K562 (cell line): ENCODE measurements around the gene UCN. TPM values are rescaled to one million over a fixed set of nuclear protein-coding genes. Genes with fewer than 3 reads are reported as not detected.

Source experiments
- ATAC-seq: fragments of 200-7000 bp; cut with Tn5 transposase; 3 replicates; pipeline ENCODE4 v1.9.1; 2020; ENCODE audit warnings: moderate library complexity
- BruUV-seq: library from RNA; stranded (reverse); fragments of 400-500 nt; replicated peaks from 2 replicates; lab custom pipeline; 2021; lab: Mats Ljungman, UMichigan
- CTCF ChIA-PET: fragments of 300-600 bp; formaldehyde crosslinking; extraction: SDS; loops from one replicate; lab custom pipeline; 2021; ENCODE audit warnings: low intra/inter-chr PET ratio; lab: Yijun Ruan, JAX
- POLR2A ChIA-PET: fragments of 300-600, 350-650 bp; sonication (Branson Sonifier 250); formaldehyde crosslinking; extraction: SDS; loops from one replicate; lab custom pipeline; 2021; ENCODE audit warnings: antibody characterized with exemption, inconsistent platforms; lab: Yijun Ruan, JAX
- DNase-seq, 4 experiments: peaks; one replicate each; pipeline versions ENCODE4 v3.0.0 to v3.0.0-alpha.2; 2011 to 2018; ENCODE audit warnings: low spot score in 3 of 4, mixed read lengths in 3 of 4; ENCODE audit errors: extremely low read depth in 1 of 4
- FAIRE-seq: peaks from 2 replicates; lab custom pipeline; 2011; peaks lifted over from hg19 to GRCh38; lab: Jason Lieb, UNC
- H2AFZ ChIP-seq: 2 replicates; pipeline ENCODE4 v1.6.0; 2011; ENCODE audit warnings: low read depth, low read length, control low read depth, inconsistent platforms
- H3K27ac ChIP-seq: fragments of 200-600 bp; 3 replicates; pipeline ENCODE4 v1.8.0; 2011; ENCODE audit warnings: low read depth, mild to moderate bottlenecking, control low read depth, inconsistent platforms, low read length, moderate library complexity, mixed read lengths; ENCODE audit errors: extremely low read depth
- H3K27me3 ChIP-seq, 2 experiments: fragments of 300-600 bp in 1 of 2; 2 replicates in 1 of 2; 3 replicates in 1 of 2; pipeline versions ENCODE4 v1.6.0 to v1.8.0; 2011; ENCODE audit warnings: inconsistent platforms in 2 of 2, low read length in 2 of 2, mild to moderate bottlenecking in 1 of 2, mixed read lengths in 1 of 2, moderate library complexity in 1 of 2; ENCODE audit not compliant: control insufficient read depth in 2 of 2, insufficient read depth in 2 of 2
- H3K36me3 ChIP-seq: fragments of 300-600 bp; 3 replicates; pipeline ENCODE4 v1.8.0; 2011; ENCODE audit warnings: mild to moderate bottlenecking, low read length, inconsistent platforms; ENCODE audit not compliant: control insufficient read depth, insufficient read depth
- H3K4me1 ChIP-seq, 2 experiments: fragments of 200-600 bp in 1 of 2; replicated peaks in 1 of 2; 2 replicates in 1 of 2; 3 replicates in 1 of 2; pipeline versions ENCODE4 v1.5.1 to v1.8.0; 2011; ENCODE audit warnings: inconsistent platforms in 2 of 2, low read length in 2 of 2, mild to moderate bottlenecking in 1 of 2, mixed read lengths in 1 of 2, moderate library complexity in 1 of 2; ENCODE audit not compliant: control insufficient read depth in 2 of 2, insufficient read depth in 2 of 2
- H3K4me2 ChIP-seq: 2 replicates; pipeline ENCODE4 v1.6.1; 2011; ENCODE audit warnings: low read length, control low read depth, inconsistent platforms, mixed read lengths; ENCODE audit not compliant: insufficient read depth
- H3K4me3 ChIP-seq: fragments of 200-600 bp; sonication (generic), shearing (Covaris generic); 2 replicates; pipeline ENCODE4 v1.5.1; 2016; ENCODE audit warnings: control low read depth, inconsistent platforms
- H3K79me2 ChIP-seq: fragments of 200-600 bp; 3 replicates; pipeline ENCODE4 v1.8.0; 2011; ENCODE audit warnings: low read length, inconsistent platforms; ENCODE audit not compliant: control insufficient read depth, insufficient read depth
- H3K9ac ChIP-seq, 2 experiments: 2 replicates each; pipeline versions ENCODE4 v1.6.0 to v1.6.1; 2011; ENCODE audit warnings: low read depth in 2 of 2, low read length in 2 of 2, control low read depth in 1 of 2, inconsistent platforms in 1 of 2, mild to moderate bottlenecking in 1 of 2, mixed read lengths in 1 of 2; ENCODE audit not compliant: insufficient read depth in 1 of 2
- H3K9me1 ChIP-seq: one replicate; pipeline ENCODE4 v1.6.0; 2011; ENCODE audit warnings: inconsistent platforms, mild to moderate bottlenecking, low read length, moderate library complexity; ENCODE audit not compliant: control insufficient read depth, insufficient read depth
- H3K9me3 ChIP-seq: replicated peaks from 2 replicates; pipeline ENCODE4 v1.5.1; 2011; ENCODE audit warnings: low read depth, low read length, inconsistent platforms; ENCODE audit not compliant: control insufficient read depth, insufficient read depth
- H4K20me1 ChIP-seq: replicated peaks from 2 replicates; pipeline ENCODE4 v1.6.1; 2011; ENCODE audit warnings: low read length, inconsistent platforms, mixed read lengths; ENCODE audit not compliant: control insufficient read depth, insufficient read depth
- GABPA ChIP-seq: fragments of 200-800 bp; sonication (Bioruptor generic); conservative IDR thresholded peaks from 2 replicates; pipeline ENCODE4 v1.6.1; 2016; ENCODE audit warnings: low read depth, missing genetic modification characterization, missing compliant biosample characterization
- HOXB6 ChIP-seq: fragments of 250-450 bp; sonication (Bioruptor Pico); IDR thresholded peaks from 2 replicates; pipeline ENCODE4 v1.5.1; 2022; ENCODE audit warnings: mild to moderate bottlenecking, borderline replicate concordance
- KLF6 ChIP-seq: fragments of 250-450 bp; sonication (Bioruptor Pico); IDR thresholded peaks from 2 replicates; pipeline ENCODE4 v1.4.0; 2020; ENCODE audit warnings: mild to moderate bottlenecking, moderate library complexity, borderline replicate concordance
- MCM5 ChIP-seq: fragments of 450-650 bp; IDR thresholded peaks from 2 replicates; pipeline ENCODE4 v1.6.1; 2016; ENCODE audit warnings: low read depth
- NCOA2 ChIP-seq, 2 experiments: fragments of 450-650 bp; IDR thresholded peaks; 2 replicates each; pipeline ENCODE4 v1.6.1; 2018; ENCODE audit warnings: mild to moderate bottlenecking in 2 of 2, moderate library complexity in 1 of 2; ENCODE audit not compliant: partially characterized antibody in 2 of 2
- POU5F1 ChIP-seq: fragments of 150-350 bp; IDR thresholded peaks from 2 replicates; pipeline ENCODE4 v1.6.1; 2014; ENCODE audit warnings: borderline replicate concordance, low read length, low read depth, mild to moderate bottlenecking; ENCODE audit not compliant: partially characterized antibody
- SNAPC5 ChIP-seq: fragments of 250-450 bp; sonication (Bioruptor Pico); IDR thresholded peaks from 2 replicates; pipeline ENCODE4 v1.8.0; 2021; ENCODE audit warnings: moderate library complexity, mild to moderate bottlenecking, inconsistent platforms
- SRSF7 ChIP-seq: fragments of 200-400 bp; formaldehyde crosslinking; optimal IDR thresholded peaks from 2 replicates; pipeline ENCODE3; 2017; ENCODE audit warnings: mild to moderate bottlenecking, low read depth, low read length
- THRAP3 ChIP-seq: fragments of 450-650 bp; IDR thresholded peaks from 2 replicates; pipeline ENCODE4 v1.6.1; 2016; ENCODE audit warnings: mild to moderate bottlenecking, inconsistent platforms, borderline replicate concordance
- TRIM24 ChIP-seq, 2 experiments: fragments of 450-650 bp; IDR thresholded peaks; 2 replicates each; pipeline ENCODE4 v1.6.1; 2016
- U2AF2 ChIP-seq: fragments of 200-400 bp; formaldehyde crosslinking; optimal IDR thresholded peaks from 2 replicates; pipeline ENCODE3; 2017; ENCODE audit warnings: low read depth, mild to moderate bottlenecking, low read length
- ZNF175 ChIP-seq: fragments of 200-800 bp; sonication (Bioruptor generic); IDR thresholded peaks from 2 replicates; pipeline ENCODE4 v1.6.1; 2016; ENCODE audit warnings: low read depth, mild to moderate bottlenecking, missing genetic modification characterization, missing compliant biosample characterization
- ZNF197 ChIP-seq: fragments of 200-800 bp; sonication (Bioruptor generic); IDR thresholded peaks from 2 replicates; pipeline ENCODE4 v1.6.1; 2016; ENCODE audit warnings: low read depth, missing genetic modification characterization, missing compliant biosample characterization
- ZNF24 ChIP-seq: fragments of 450-650 bp; IDR thresholded peaks from 2 replicates; pipeline ENCODE4 v1.6.1; 2016
- ZNF318 ChIP-seq, 2 experiments: fragments of 450-650 bp; IDR thresholded peaks; 2 replicates each; pipeline ENCODE4 v1.6.1; 2016; ENCODE audit warnings: mild to moderate bottlenecking in 2 of 2, borderline replicate concordance in 1 of 2, low read depth in 1 of 2, moderate library complexity in 1 of 2
- ZNF586 ChIP-seq: fragments of 450-650 bp; formaldehyde crosslinking; conservative IDR thresholded peaks from 2 replicates; pipeline ENCODE4 v1.4.0; 2020; ENCODE audit warnings: mild to moderate bottlenecking, moderate library complexity
- WGBS: fragments of 100-300 bp; shearing (Covaris generic); methylation state at CpG from one replicate; pipeline ENCODE4 v1.1.6; 2016; ENCODE audit warnings: low coverage, mixed read lengths; ENCODE audit not compliant: insufficient coverage; ENCODE audit errors: missing lambda C conversion rate; 5-methylcytosine and 5-hydroxymethylcytosine counted together
- in situ Hi-C: fragments of 300-500 bp; cut with MboI; formaldehyde crosslinking; loops from 4 replicates; pipeline ENCODE4 v1.15.0; 2018; ENCODE audit warnings: inconsistent platforms, mixed read lengths
- intact Hi-C: fragments of 100-400 bp; cut with micrococcal nuclease; formaldehyde crosslinking; loops from 2 replicates; pipeline ENCODE4 v1.14.2; 2022
- polyA plus RNA-seq, 8 experiments: library from polyadenylated mRNA; depleted of rRNA in 4 of 8; stranded (reverse) in 5 of 8; unstranded in 3 of 8; fragments of >200 nt; fragmentation: Nextera tagmentation in 2 of 8; fragmentation: Illumina TruSeq in 1 of 8; extraction: Ambion mirVana in 2 of 8; extraction: Trizol in 1 of 8; gene quantifications; 2 replicates each; pipeline versions ENCODE4 v1.2.1 to v1.2.3, GENCODE V29; 2011 to 2014; ENCODE audit warnings: inconsistent platforms in 1 of 8, missing spikeins in 1 of 8
- total RNA-seq, 7 experiments: library from RNA; depleted of rRNA in 6 of 7; stranded (reverse); fragments of >200 nt in 6 of 7; fragmentation: Illumina TruSeq in 2 of 7; extraction: Trizol in 2 of 7; gene quantifications; 2 replicates each; pipeline versions ENCODE4 v1.2.1 to v1.2.3, GENCODE V29; 2011 to 2021; ENCODE audit warnings: low replicate concordance in 1 of 7

Gene UCN
- total and polyA plus RNA-seq, 9 of the 15 experiments (the other 6 are each of a cell fraction or from before 2014, with no cell fraction given), result 0.10 to 2.7 (median 0.43) TPM

- 0 out of 4 replicates have a peak overlapping the region, but pooled peaks of 1 of the 2 experiments have one; percentile 8 for H3K9ac ChIP-seq
- DNase-seq (no peak), FAIRE-seq (no peak), ATAC-seq (no peak)
- CTCF ChIA-PET, result no interaction called here
- no peak overlapping the region for H3K4me3 ChIP-seq
- H3K27ac ChIP-seq, result no peak overlapping the region
- peaks cover 30% of the 10 kb centered on the region; the same call in 2 of the 3 replicates for H3K36me3 ChIP-seq
- 100% methylated on average over 2 of the region's 2 CpGs for WGBS
- peaks cover 74% of the 10 kb centered on the region for H3K79me2 ChIP-seq
- H2AFZ ChIP-seq, result no peak overlapping the region
- H3K9me1 ChIP-seq, result no peaks in the 10 kb centered on the region
- intact Hi-C loops, result no loop called here
- H3K4me2 ChIP-seq, result no peak overlapping the region
- no peaks in the 10 kb centered on the region for H4K20me1 ChIP-seq
- BruUV-seq, result no TSS peak
- in situ Hi-C loops, result no loop called here
- H3K9me3 ChIP-seq, result no peaks in the 10 kb centered on the region
- no peaks in the 10 kb centered on the region for H3K27me3 ChIP-seq
- H3K4me1 ChIP-seq, result no peaks in the 10 kb centered on the region; a peak in 2 of 5 replicates
- POLR2A ChIA-PET, result no interaction called here
- TF ChIP-seq ZNF24 (no peak), ZNF318 (IDR thresholded peaks at IDR 0.05; ENCODE audit: borderline replicate concordance in 1 of 2, low read depth in 1 of 2) (no peak), ZNF586 (CRISPR knock-in tag) (no peak), MCM5 (no peak), THRAP3 (no peak), ZNF197 (CRISPR knock-in tag) (no peak), HOXB6 (CRISPR knock-in tag) (no peak), KLF6 (no peak), SNAPC5 (CRISPR knock-in tag) (no peak), SRSF7 (no peak), POU5F1 (no peak), NCOA2 (IDR thresholded peaks at IDR 0.05; ENCODE audit: partially characterized antibody in 2 of 2) (no peak), TRIM24 (IDR thresholded peaks at IDR 0.05) (no peak), GABPA (tag) (no peak), U2AF2 (no peak), ZNF175 (CRISPR knock-in tag) (no peak)
Measured at GRCh38 chr2:27347641-27348040, 39.4 kb upstream of the UCN start.
